GM23338 (cell line): ENCODE results near the gene KCTD21. TPM values are rescaled to one million over a fixed set of nuclear protein-coding genes. Genes with fewer than 3 reads are reported as not detected.

Experiments used
- ATAC-seq: fragments of 200-7000 bp; cut with Tn5 transposase; 3 replicates; pipeline ENCODE4 v1.9.1; 2020
- DNase-seq: peaks from one replicate; pipeline ENCODE4 v3.0.0-alpha.2; 2015; ENCODE audit warnings: low spot score
- H2AFZ ChIP-seq: fragments of 200-600 bp; sonication (generic); 2 replicates; pipeline ENCODE4 v1.8.0; 2016; ENCODE audit warnings: antibody characterized with exemption, mild to moderate bottlenecking, moderate library complexity
- H3F3A ChIP-seq: fragments of 200-600 bp; sonication (generic); replicated peaks from 2 replicates; pipeline ENCODE4 v1.8.0; 2017; ENCODE audit warnings: antibody characterized with exemption, mixed run types, low read depth
- H3K27ac ChIP-seq: fragments of 200-600 bp; sonication (generic); 2 replicates; pipeline ENCODE4 v1.6.1; 2016; ENCODE audit warnings: low read depth
- H3K27me3 ChIP-seq: fragments of 200-600 bp; sonication (generic); 2 replicates; pipeline ENCODE4 v1.8.0; 2016; ENCODE audit warnings: mild to moderate bottlenecking, mixed run types, moderate library complexity; ENCODE audit not compliant: insufficient read depth
- H3K36me3 ChIP-seq: fragments of 200-600 bp; sonication (generic); 2 replicates; pipeline ENCODE4 v1.8.0; 2016; ENCODE audit warnings: mild to moderate bottlenecking; ENCODE audit not compliant: insufficient read depth
- H3K4me1 ChIP-seq: fragments of 200-600 bp; sonication (generic); 2 replicates; pipeline ENCODE4 v1.8.0; 2016; ENCODE audit warnings: mild to moderate bottlenecking, moderate library complexity; ENCODE audit not compliant: insufficient read depth
- H3K4me2 ChIP-seq: fragments of 200-600 bp; sonication (generic); 2 replicates; pipeline ENCODE4 v1.7.1; 2017; ENCODE audit warnings: mixed run types
- H3K4me3 ChIP-seq: fragments of 200-600 bp; sonication (generic); 2 replicates; pipeline ENCODE4 v1.6.1; 2016; ENCODE audit warnings: mixed run types
- H3K79me2 ChIP-seq: fragments of 200-600 bp; sonication (generic); replicated peaks from 2 replicates; pipeline ENCODE4 v1.8.0; 2017; ENCODE audit warnings: mild to moderate bottlenecking; ENCODE audit not compliant: insufficient read depth
- H3K9me2 ChIP-seq: fragments of 200-600 bp; sonication (generic); 2 replicates; pipeline ENCODE4 v1.8.0; 2017; ENCODE audit not compliant: insufficient read depth
- H4K20me1 ChIP-seq: fragments of 200-600 bp; sonication (generic); replicated peaks from 2 replicates; pipeline ENCODE4 v1.8.0; 2017; ENCODE audit warnings: mild to moderate bottlenecking; ENCODE audit not compliant: insufficient read depth
- H3K27ac Mint-ChIP-seq: 2 replicates; pipeline ENCODE4 v1.8.0; 2020; ENCODE audit warnings: inconsistent platforms, mild to moderate bottlenecking, moderate library complexity, mixed read lengths
- H3K27me3 Mint-ChIP-seq: 3 replicates; pipeline ENCODE4 v1.8.0; 2022; ENCODE audit warnings: low read depth, mild to moderate bottlenecking, moderate library complexity, mixed read lengths, inconsistent platforms; ENCODE audit not compliant: insufficient read depth, poor library complexity
- H3K36me3 Mint-ChIP-seq: 3 replicates; pipeline ENCODE4 v1.8.0; 2021; ENCODE audit warnings: low read depth, mild to moderate bottlenecking, inconsistent platforms, moderate library complexity, mixed read lengths
- H3K4me1 Mint-ChIP-seq: 3 replicates; pipeline ENCODE4 v1.8.0; 2020; ENCODE audit warnings: mild to moderate bottlenecking, inconsistent platforms, mixed read lengths
- H3K4me3 Mint-ChIP-seq: 3 replicates; pipeline ENCODE4 v1.8.0; 2021; ENCODE audit warnings: moderate library complexity, mild to moderate bottlenecking, inconsistent platforms, mixed read lengths
- H3K9me3 Mint-ChIP-seq: 3 replicates; pipeline ENCODE4 v1.8.0; 2020; ENCODE audit warnings: moderate library complexity, mild to moderate bottlenecking, inconsistent platforms, mixed read lengths
- CREB1 ChIP-seq: fragments of 250-450 bp; sonication (Bioruptor Pico); IDR thresholded peaks from 2 replicates; pipeline ENCODE4 v1.5.0; 2020; ENCODE audit warnings: low read depth, mild to moderate bottlenecking, moderate library complexity
- CTCF ChIP-seq, 2 experiments: fragments of 200-600 bp in 1 of 2; sonication (generic) in 1 of 2; conservative IDR thresholded peaks; 2 replicates each; pipeline versions ENCODE4 v1.5.1 to v1.6.1; 2016 to 2017; ENCODE audit warnings: antibody characterized with exemption in 2 of 2, low read depth in 2 of 2, mild to moderate bottlenecking in 2 of 2, moderate library complexity in 1 of 2
- EZH2 ChIP-seq: fragments of 200-600 bp; sonication (generic); IDR thresholded peaks from one replicate; pipeline ENCODE4 v1.8.0; 2017; ENCODE audit warnings: antibody characterized with exemption, mild to moderate bottlenecking, low read depth; ENCODE audit not compliant: unreplicated experiment
- EZH2phosphoT487 ChIP-seq: fragments of 200-600 bp; sonication (generic); IDR thresholded peaks from one replicate; pipeline ENCODE4 v1.8.1; 2018; ENCODE audit warnings: antibody characterized with exemption; ENCODE audit not compliant: unreplicated experiment
- NANOG ChIP-seq: IDR thresholded peaks from 2 replicates; pipeline ENCODE4 v1.6.1; 2016; ENCODE audit warnings: antibody characterized with exemption, borderline replicate concordance
- POLR2AphosphoS5 ChIP-seq: IDR thresholded peaks from 2 replicates; pipeline ENCODE4 v1.6.1; 2016; ENCODE audit warnings: antibody characterized with exemption, low read depth
- STAT1 ChIP-seq: IDR thresholded peaks from one replicate; pipeline ENCODE4 v1.6.1; 2016; ENCODE audit warnings: antibody characterized with exemption; ENCODE audit not compliant: unreplicated experiment
- ZNF114 ChIP-seq: fragments of 250-450 bp; sonication (Bioruptor Pico); IDR thresholded peaks from 2 replicates; pipeline ENCODE4 v1.5.0; 2020; ENCODE audit warnings: mild to moderate bottlenecking, moderate library complexity
- ZNF331 ChIP-seq: fragments of 250-450 bp; sonication (Bioruptor Pico); IDR thresholded peaks from 2 replicates; pipeline ENCODE4 v1.5.0; 2020; ENCODE audit warnings: low read depth, mild to moderate bottlenecking, moderate library complexity
- ZNF462 ChIP-seq: fragments of 250-450 bp; sonication (Bioruptor Pico); IDR thresholded peaks from 2 replicates; pipeline ENCODE4 v1.5.0; 2020; ENCODE audit warnings: mild to moderate bottlenecking, moderate library complexity
- polyA plus RNA-seq: library from polyadenylated mRNA; unstranded; fragments of >200 nt; fragmentation: Nextera tagmentation; extraction: Ambion mirVana; gene quantifications from 2 replicates; pipeline ENCODE4 v1.2.1, GENCODE V29; 2016
- total RNA-seq: library from RNA; depleted of rRNA; stranded (reverse); fragments of >200 nt; shearing (Covaris generic); gene quantifications from 2 replicates; pipeline ENCODE4 v1.2.3, GENCODE V29; 2014
- TF ChIP-seq, protein P1 (sequence below): IDR thresholded peaks from 2 replicates; pipeline ENCODE4 v1.6.1; 2016; ENCODE audit warnings: antibody characterized with exemption
- TF ChIP-seq, protein P2 (sequence below): IDR thresholded peaks from one replicate; pipeline ENCODE4 v1.6.1; 2018; ENCODE audit warnings: antibody characterized with exemption; ENCODE audit not compliant: unreplicated experiment

The KCTD21 gene
- total and polyA plus RNA-seq, 2 experiments from 2014 or later = 1.0 to 3.7 TPM

GRCh38 chr11:78194490-78194889, 6.1 kb upstream of the KCTD21 start:
- Histone ChIP-seq H3K36me3 (no peaks in the 10 kb centered on the region), H2AFZ (no peak overlapping the region), H3K27me3 (no peaks in the 10 kb centered on the region), H4K20me1 (no peaks in the 10 kb centered on the region), H3K27ac (no peak overlapping the region), H3K4me3 (no peak overlapping the region), H3K4me1 (peaks cover 4% of the 10 kb centered on the region; the same call in 1 of the 2 replicates), H3K4me2 (no peak overlapping the region), H3K9me2 (no peaks in the 10 kb centered on the region), H3K79me2 (no peaks in the 10 kb centered on the region), H3F3A (0 out of 2 replicates have a peak, but pooled peaks cover 1% of the 10 kb centered on the region)
- no peak overlapping the region for H3K4me3 Mint-ChIP-seq
- no peak for DNase-seq
- peaks cover 16% of the 10 kb centered on the region for H3K27me3 Mint-ChIP-seq
- H3K36me3 Mint-ChIP-seq = peaks cover 4% of the 10 kb centered on the region; the same call in 2 of the 3 replicates
- H3K9me3 Mint-ChIP-seq = no peaks in the 10 kb centered on the region
- H3K27ac Mint-ChIP-seq = no peak overlapping the region
- no peak for TF ChIP-seq ZNF114 (CRISPR knock-in tag)
- TF ChIP-seq NANOG = no peak
- TF ChIP-seq, protein P1, sequence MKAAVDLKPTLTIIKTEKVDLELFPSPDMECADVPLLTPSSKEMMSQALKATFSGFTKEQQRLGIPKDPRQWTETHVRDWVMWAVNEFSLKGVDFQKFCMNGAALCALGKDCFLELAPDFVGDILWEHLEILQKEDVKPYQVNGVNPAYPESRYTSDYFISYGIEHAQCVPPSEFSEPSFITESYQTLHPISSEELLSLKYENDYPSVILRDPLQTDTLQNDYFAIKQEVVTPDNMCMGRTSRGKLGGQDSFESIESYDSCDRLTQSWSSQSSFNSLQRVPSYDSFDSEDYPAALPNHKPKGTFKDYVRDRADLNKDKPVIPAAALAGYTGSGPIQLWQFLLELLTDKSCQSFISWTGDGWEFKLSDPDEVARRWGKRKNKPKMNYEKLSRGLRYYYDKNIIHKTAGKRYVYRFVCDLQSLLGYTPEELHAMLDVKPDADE = no peak
- no peak for TF ChIP-seq STAT1
- TF ChIP-seq CREB1 (CRISPR knock-in tag) = no peak
- TF ChIP-seq ZNF462 (CRISPR knock-in tag) = no peak
- no peak for TF ChIP-seq POLR2AphosphoS5
- no peak for TF ChIP-seq EZH2
- no peak for TF ChIP-seq ZNF331
- no peak for TF ChIP-seq EZH2phosphoT487
- TF ChIP-seq, protein P2, sequence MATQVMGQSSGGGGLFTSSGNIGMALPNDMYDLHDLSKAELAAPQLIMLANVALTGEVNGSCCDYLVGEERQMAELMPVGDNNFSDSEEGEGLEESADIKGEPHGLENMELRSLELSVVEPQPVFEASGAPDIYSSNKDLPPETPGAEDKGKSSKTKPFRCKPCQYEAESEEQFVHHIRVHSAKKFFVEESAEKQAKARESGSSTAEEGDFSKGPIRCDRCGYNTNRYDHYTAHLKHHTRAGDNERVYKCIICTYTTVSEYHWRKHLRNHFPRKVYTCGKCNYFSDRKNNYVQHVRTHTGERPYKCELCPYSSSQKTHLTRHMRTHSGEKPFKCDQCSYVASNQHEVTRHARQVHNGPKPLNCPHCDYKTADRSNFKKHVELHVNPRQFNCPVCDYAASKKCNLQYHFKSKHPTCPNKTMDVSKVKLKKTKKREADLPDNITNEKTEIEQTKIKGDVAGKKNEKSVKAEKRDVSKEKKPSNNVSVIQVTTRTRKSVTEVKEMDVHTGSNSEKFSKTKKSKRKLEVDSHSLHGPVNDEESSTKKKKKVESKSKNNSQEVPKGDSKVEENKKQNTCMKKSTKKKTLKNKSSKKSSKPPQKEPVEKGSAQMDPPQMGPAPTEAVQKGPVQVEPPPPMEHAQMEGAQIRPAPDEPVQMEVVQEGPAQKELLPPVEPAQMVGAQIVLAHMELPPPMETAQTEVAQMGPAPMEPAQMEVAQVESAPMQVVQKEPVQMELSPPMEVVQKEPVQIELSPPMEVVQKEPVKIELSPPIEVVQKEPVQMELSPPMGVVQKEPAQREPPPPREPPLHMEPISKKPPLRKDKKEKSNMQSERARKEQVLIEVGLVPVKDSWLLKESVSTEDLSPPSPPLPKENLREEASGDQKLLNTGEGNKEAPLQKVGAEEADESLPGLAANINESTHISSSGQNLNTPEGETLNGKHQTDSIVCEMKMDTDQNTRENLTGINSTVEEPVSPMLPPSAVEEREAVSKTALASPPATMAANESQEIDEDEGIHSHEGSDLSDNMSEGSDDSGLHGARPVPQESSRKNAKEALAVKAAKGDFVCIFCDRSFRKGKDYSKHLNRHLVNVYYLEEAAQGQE = no peak
- TF ChIP-seq CTCF (conservative IDR thresholded peaks at IDR 0.05; ENCODE audit: low read depth in 2 of 2) = no peak
- ATAC-seq = no peak
- peaks cover 8% of the 10 kb centered on the region for H3K4me1 Mint-ChIP-seq
